IPS-15b (cell line): Measurements from ENCODE around the gene NINJ2.

Source experiments
- H3K27me3 ChIP-seq: one replicate; pipeline ENCODE4 v1.6.1; 2013; ENCODE audit warnings: low read length; ENCODE audit not compliant: control insufficient read depth, insufficient read depth
- H3K36me3 ChIP-seq: one replicate; pipeline ENCODE4 v1.6.1; 2013; ENCODE audit warnings: low read length; ENCODE audit not compliant: control insufficient read depth, insufficient read depth
- H3K4me1 ChIP-seq: one replicate; pipeline ENCODE4 v1.6.1; 2013; ENCODE audit warnings: mild to moderate bottlenecking, low read length; ENCODE audit not compliant: control insufficient read depth, insufficient read depth
- H3K4me3 ChIP-seq: one replicate; pipeline ENCODE4 v1.5.1; 2013; ENCODE audit warnings: low read depth, low read length
- H3K9ac ChIP-seq: one replicate; pipeline ENCODE4 v1.6.1; 2013; ENCODE audit warnings: low read depth, mild to moderate bottlenecking, low read length
- H3K9me3 ChIP-seq: one replicate; pipeline ENCODE4 v1.6.1; 2013; ENCODE audit warnings: mild to moderate bottlenecking, low read length; ENCODE audit not compliant: control insufficient read depth, insufficient read depth

NINJ2 gene

GRCh38 chr12:693934-694533 lies 30.8 kb upstream of the NINJ2 start:
- Histone ChIP-seq H3K9me3 (peaks cover 12% of the 10 kb centered on the region), H3K27me3 (no peaks in the 10 kb centered on the region), H3K9ac (no peak overlapping the region), H3K36me3 (no peaks in the 10 kb centered on the region), H3K4me1 (no peaks in the 10 kb centered on the region), H3K4me3 (no peak overlapping the region)

DNA sequence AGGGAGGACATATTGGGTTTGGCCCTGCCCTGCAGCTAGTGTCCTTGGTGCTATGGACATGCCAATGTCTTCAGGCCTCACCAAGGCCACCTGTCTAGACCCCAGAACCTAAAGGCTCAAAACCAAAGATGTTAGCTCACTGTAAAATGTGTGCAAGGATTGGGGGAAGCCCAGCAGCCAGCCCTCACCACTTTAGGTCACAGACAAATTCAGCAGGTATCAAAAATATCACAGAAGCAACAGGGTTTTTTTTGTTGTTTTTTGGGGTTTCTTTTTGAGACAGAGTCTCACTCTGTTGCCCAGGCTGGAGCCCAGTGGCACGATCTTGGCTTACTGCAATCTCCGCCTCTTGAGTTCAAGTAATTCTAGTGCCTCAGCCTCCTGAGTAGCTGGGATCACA lies 29.0 kb upstream of the NINJ2 start:
- Histone ChIP-seq H3K27me3 (no peaks in the 10 kb centered on the region), H3K4me3 (no peak overlapping the region), H3K9ac (no peak overlapping the region), H3K9me3 (peaks cover 6% of the 10 kb centered on the region), H3K36me3 (no peaks in the 10 kb centered on the region), H3K4me1 (no peaks in the 10 kb centered on the region)

DNA sequence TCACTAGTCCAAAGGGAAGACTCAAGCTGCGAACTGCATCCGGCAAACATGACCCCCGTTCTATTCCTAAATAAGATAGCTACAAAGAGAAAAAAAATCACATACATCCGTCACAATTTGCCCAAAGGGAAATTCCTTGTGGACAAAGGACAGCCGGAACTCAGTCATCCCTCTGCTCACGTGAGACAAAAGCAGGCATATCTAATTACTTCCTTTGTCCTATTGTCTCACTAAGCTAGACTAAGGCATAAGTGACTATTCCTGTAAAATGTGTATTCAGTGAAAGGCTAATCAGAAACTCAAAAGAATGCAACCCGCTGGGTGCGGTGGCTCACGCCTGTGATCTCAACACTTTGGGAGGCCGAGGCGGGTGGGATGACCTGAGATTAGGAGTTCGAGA lies 27.2 kb upstream of the NINJ2 start:
- H3K27me3 ChIP-seq: no peaks in the 10 kb centered on the region
- H3K4me1 ChIP-seq: no peaks in the 10 kb centered on the region
- no peak overlapping the region for H3K9ac ChIP-seq
- peaks cover 6% of the 10 kb centered on the region for H3K9me3 ChIP-seq
- no peak overlapping the region for H3K4me3 ChIP-seq
- no peaks in the 10 kb centered on the region for H3K36me3 ChIP-seq

GRCh38 chr12:685388-685787 lies 22.1 kb upstream of the NINJ2 start:
- Histone ChIP-seq H3K36me3 (no peaks in the 10 kb centered on the region), H3K4me3 (no peak overlapping the region), H3K9me3 (no peaks in the 10 kb centered on the region), H3K9ac (no peak overlapping the region), H3K4me1 (no peaks in the 10 kb centered on the region), H3K27me3 (no peaks in the 10 kb centered on the region)

- no peaks in the 10 kb centered on the region for H3K9me3 ChIP-seq
- H3K4me3 ChIP-seq: no peak overlapping the region
- no peaks in the 10 kb centered on the region for H3K36me3 ChIP-seq
- H3K4me1 ChIP-seq: no peaks in the 10 kb centered on the region
- H3K27me3 ChIP-seq: no peaks in the 10 kb centered on the region
- no peak overlapping the region for H3K9ac ChIP-seq
Measured at GRCh38 chr12:684416-684815, 21.2 kb upstream of the NINJ2 start.

GRCh38 chr12:681568-682256 lies 18.5 kb upstream of the NINJ2 start:
- H3K9me3 ChIP-seq: no peaks in the 10 kb centered on the region
- H3K36me3 ChIP-seq: no peaks in the 10 kb centered on the region
- H3K4me1 ChIP-seq: no peaks in the 10 kb centered on the region
- H3K27me3 ChIP-seq: no peaks in the 10 kb centered on the region
- H3K9ac ChIP-seq: no peak overlapping the region
- H3K4me3 ChIP-seq: no peak overlapping the region

- Histone ChIP-seq H3K9me3 (no peaks in the 10 kb centered on the region), H3K9ac (no peak overlapping the region), H3K4me1 (no peaks in the 10 kb centered on the region), H3K36me3 (no peaks in the 10 kb centered on the region), H3K27me3 (no peaks in the 10 kb centered on the region), H3K4me3 (no peak overlapping the region)
Measured at GRCh38 chr12:678747-679712, 15.8 kb upstream of the NINJ2 start.

DNA sequence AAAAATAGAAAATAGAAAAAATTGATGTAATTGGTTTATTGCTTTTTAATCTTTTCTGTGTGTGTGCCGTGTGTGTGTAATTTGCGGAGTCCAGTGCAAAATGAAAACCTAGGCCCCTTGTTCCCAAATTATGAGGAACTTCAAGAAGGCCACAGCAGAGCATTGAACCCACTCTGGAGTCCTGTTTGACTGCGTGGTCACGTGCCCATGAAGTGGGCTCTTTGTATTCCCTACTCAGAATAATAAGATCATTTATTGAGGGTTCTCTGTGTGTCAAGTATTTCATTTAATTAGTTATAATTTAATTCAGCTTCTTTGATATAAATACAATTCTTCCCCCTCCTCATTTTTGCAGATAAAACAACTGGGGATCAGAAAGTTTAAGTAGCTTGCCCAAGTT lies 12.3 kb upstream of the NINJ2 start:
- Histone ChIP-seq H3K9ac (no peak overlapping the region), H3K27me3 (no peaks in the 10 kb centered on the region), H3K9me3 (no peaks in the 10 kb centered on the region), H3K4me3 (no peak overlapping the region), H3K4me1 (no peaks in the 10 kb centered on the region), H3K36me3 (no peaks in the 10 kb centered on the region)

DNA sequence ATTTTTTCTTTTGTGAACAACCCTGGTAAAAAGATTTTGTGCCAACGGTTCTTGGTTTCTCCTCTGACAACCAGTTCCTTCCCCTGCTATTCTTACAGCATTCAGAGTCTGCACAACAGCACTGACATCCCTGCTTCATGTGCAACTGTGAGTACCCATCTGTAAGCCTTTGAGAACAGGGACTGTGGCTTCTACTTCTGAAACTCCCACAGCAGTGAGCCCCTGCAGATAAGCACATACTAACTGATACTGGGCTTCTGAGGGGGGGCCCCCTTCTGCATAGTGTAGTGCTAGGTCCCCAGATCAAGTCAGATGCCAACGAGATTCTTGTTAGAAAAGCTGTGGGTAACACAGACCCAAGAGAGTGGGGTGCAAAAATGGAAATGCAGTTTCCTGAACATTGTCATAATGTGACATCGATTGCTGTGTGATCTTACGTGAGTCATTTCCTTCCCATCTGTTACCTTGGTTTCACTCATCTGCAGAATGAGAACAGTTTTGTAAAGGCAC lies 11.1 kb upstream of the NINJ2 start:
- Histone ChIP-seq H3K27me3 (no peaks in the 10 kb centered on the region), H3K36me3 (no peaks in the 10 kb centered on the region), H3K9ac (no peak overlapping the region), H3K9me3 (no peaks in the 10 kb centered on the region), H3K4me1 (no peaks in the 10 kb centered on the region), H3K4me3 (no peak overlapping the region)

DNA sequence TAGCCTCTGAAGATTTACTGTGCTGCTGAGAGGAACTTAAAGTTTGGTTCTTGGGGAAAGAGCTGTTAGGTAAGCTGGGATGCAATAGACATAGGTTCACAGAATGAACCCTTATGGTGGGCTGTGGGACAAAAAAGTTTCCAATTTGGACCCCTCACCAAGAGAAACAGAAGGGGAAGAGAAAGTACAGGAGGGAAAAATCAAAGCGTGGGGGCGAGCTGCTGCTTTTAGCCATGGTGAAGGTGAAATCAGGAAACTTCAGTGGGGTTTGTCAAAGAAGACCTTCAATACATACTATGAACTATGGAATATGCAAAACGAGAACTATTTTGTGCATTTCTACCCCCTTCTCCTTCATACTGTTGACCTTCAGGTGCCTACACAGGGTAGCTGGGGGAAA lies 10.6 kb upstream of the NINJ2 start:
- Histone ChIP-seq H3K27me3 (no peaks in the 10 kb centered on the region), H3K4me1 (no peaks in the 10 kb centered on the region), H3K9ac (no peak overlapping the region), H3K36me3 (no peaks in the 10 kb centered on the region), H3K9me3 (no peaks in the 10 kb centered on the region), H3K4me3 (no peak overlapping the region)

DNA sequence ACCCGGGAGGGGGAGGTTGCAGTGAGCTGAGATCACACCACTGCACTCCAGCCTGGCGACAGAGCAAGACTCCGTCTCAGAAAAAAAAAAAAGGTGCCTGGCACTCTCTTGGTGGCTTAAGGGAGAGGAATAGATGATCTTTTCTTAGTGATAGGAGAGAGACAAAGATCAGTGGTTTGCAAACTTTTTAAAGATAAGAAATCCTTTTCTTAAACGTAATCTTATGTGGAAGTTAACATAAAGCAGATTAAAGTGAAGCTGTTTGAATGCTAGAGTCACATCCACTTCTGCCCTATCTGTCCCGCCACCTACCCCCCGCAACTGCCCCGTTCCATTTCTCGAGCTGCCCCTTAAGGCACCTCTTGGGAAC lies 6.3 kb upstream of the NINJ2 start:
- Histone ChIP-seq H3K4me3 (no peak overlapping the region), H3K27me3 (no peaks in the 10 kb centered on the region), H3K9me3 (no peaks in the 10 kb centered on the region), H3K36me3 (no peaks in the 10 kb centered on the region), H3K9ac (no peak overlapping the region), H3K4me1 (peaks cover 2% of the 10 kb centered on the region)
